Measurements from ENCODE around the gene AJM1. TPM values are rescaled to one million over a fixed set of nuclear protein-coding genes. Genes with fewer than 3 reads are reported as not detected.

AJM1 gene
- total and polyA plus RNA-seq, 2 donors (not counting 1 experiment from before 2014, with no cell fraction given): 0.19 to 1.7 TPM

DNA sequence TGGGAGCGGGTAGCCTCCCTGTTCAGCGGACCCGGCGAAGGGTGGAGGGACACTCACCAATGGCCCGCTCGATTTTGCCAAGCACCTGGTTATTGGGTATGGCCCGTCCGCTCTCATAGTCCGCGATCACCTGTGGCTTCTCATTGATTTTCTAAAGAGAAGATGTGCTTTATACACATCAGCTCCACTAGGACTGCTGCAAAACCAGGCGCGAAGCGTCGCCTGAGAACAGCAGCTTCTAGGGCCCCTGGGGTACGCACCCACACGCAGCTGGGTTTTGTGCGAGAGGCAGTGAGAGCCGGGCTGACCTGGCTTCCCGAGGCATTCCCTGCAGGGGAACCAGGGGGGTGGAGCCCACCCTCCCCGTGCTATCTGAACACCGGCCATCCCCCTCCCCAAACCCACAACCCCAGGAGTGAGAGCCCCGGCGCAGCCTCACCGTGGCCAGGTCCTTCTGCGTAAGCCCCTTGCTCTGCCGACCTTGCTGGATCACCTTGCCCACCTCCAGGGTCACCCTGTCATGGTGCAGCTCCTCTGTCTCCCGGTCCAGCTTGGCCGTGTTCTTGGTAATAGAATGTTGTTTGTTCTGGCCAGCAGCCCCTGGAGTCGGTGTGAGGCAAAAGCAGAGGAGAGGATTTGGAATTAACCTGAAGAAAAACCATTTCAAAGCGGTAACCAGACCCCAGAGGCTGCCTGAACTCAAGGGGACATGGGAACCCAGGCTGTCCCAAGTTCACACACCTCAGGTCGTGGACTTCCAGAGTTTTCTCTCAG lies 20.8 kb downstream of the AJM1 start:
- no peak overlapping the region for H3K4me2 ChIP-seq (ENCODE audit: extremely low read depth, insufficient read depth, low read length)
- no peak overlapping the region for H3K4me3 ChIP-seq (replicated peaks in 1 of 4; ENCODE audit: control extremely low read depth in 1 of 4, insufficient read depth in 1 of 4, low read depth in 3 of 4, low read length in 4 of 4)
- no peak overlapping the region for H3K9ac ChIP-seq (ENCODE audit: insufficient read depth, low read length)
- peaks cover 7% of the 10 kb centered on the region for H3K4me1 ChIP-seq (ENCODE audit: control insufficient read depth, extremely low read depth, insufficient read depth, low read length)
- no peaks in the 10 kb centered on the region for H4K20me1 ChIP-seq (ENCODE audit: control insufficient read depth, extremely low read depth, insufficient read depth, low read length)
- no peaks in the 10 kb centered on the region for H3K27me3 ChIP-seq (ENCODE audit: control insufficient read depth, insufficient read depth, low read length)
- peaks cover 18% of the 10 kb centered on the region for H3K79me2 ChIP-seq (ENCODE audit: control insufficient read depth, insufficient read depth, low read length)
- no peak for DNase-seq (ENCODE audit: low read depth in 2 of 2)
- TF ChIP-seq EZH2 (IDR thresholded peaks at IDR 0.05; ENCODE audit: low read length, missing control alignments): no peak
- TF ChIP-seq, protein P1, sequence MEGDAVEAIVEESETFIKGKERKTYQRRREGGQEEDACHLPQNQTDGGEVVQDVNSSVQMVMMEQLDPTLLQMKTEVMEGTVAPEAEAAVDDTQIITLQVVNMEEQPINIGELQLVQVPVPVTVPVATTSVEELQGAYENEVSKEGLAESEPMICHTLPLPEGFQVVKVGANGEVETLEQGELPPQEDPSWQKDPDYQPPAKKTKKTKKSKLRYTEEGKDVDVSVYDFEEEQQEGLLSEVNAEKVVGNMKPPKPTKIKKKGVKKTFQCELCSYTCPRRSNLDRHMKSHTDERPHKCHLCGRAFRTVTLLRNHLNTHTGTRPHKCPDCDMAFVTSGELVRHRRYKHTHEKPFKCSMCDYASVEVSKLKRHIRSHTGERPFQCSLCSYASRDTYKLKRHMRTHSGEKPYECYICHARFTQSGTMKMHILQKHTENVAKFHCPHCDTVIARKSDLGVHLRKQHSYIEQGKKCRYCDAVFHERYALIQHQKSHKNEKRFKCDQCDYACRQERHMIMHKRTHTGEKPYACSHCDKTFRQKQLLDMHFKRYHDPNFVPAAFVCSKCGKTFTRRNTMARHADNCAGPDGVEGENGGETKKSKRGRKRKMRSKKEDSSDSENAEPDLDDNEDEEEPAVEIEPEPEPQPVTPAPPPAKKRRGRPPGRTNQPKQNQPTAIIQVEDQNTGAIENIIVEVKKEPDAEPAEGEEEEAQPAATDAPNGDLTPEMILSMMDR (conservative IDR thresholded peaks at IDR 0.05 in 1 of 2, IDR thresholded peaks at IDR 0.05 in 1 of 2; ENCODE audit: low read depth in 1 of 2, low read length in 2 of 2): no peak
- no peaks in the 10 kb centered on the region for H3K9me3 ChIP-seq (ENCODE audit: control insufficient read depth, insufficient read depth, low read depth, low read length)
- H3K27ac ChIP-seq (ENCODE audit: insufficient read depth, low read length): no peak overlapping the region
- H3K36me3 ChIP-seq (ENCODE audit: control insufficient read depth, insufficient read depth, low read length): peaks cover 25% of the 10 kb centered on the region
- H2AFZ ChIP-seq (ENCODE audit: low read length): no peak overlapping the region

DNA sequence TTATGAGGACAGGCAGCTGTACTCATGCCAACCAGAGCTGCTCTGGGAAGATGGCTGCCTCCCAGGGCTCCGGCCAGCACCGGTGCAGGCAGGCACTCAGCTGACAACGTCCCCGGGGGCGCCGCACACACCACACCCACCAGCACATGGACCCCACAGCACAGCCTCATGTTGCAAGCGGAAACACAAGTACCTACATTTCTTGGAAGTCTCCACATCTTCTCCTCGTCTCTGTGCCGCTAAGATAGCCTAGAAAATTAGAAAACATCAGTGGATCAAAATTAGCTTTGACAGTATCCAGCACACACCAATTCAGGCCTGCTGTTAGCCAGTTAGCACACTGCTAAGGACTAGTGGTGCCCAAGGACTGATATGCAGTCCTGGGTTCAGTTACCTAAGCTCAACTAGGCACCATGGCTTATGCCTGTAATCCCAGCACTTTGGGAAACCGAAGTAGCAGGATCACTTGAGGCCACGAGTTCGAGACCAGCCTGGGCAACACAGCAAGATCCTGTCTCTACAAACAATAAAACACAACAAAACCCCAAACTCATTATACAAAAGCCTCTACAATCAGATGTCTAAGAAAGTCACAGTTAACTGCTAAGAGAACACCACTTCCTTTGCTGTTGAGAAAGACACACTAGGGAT lies 21.5 kb downstream of the AJM1 start:
- no peak overlapping the region for H3K4me3 ChIP-seq (replicated peaks in 1 of 4; ENCODE audit: control extremely low read depth in 1 of 4, insufficient read depth in 1 of 4, low read depth in 3 of 4, low read length in 4 of 4)
- H3K36me3 ChIP-seq (ENCODE audit: control insufficient read depth, insufficient read depth, low read length): peaks cover 23% of the 10 kb centered on the region
- no peak overlapping the region for H3K9ac ChIP-seq (ENCODE audit: insufficient read depth, low read length)
- H4K20me1 ChIP-seq (ENCODE audit: control insufficient read depth, extremely low read depth, insufficient read depth, low read length): no peaks in the 10 kb centered on the region
- H2AFZ ChIP-seq (ENCODE audit: low read length): no peak overlapping the region
- no peaks in the 10 kb centered on the region for H3K27me3 ChIP-seq (ENCODE audit: control insufficient read depth, insufficient read depth, low read length)
- peaks cover 7% of the 10 kb centered on the region for H3K4me1 ChIP-seq (ENCODE audit: control insufficient read depth, extremely low read depth, insufficient read depth, low read length)
- no peaks in the 10 kb centered on the region for H3K9me3 ChIP-seq (ENCODE audit: control insufficient read depth, insufficient read depth, low read depth, low read length)
- TF ChIP-seq, protein P1 (conservative IDR thresholded peaks at IDR 0.05 in 1 of 2, IDR thresholded peaks at IDR 0.05 in 1 of 2; ENCODE audit: low read depth in 1 of 2, low read length in 2 of 2): no peak
- no peak for TF ChIP-seq EZH2 (IDR thresholded peaks at IDR 0.05; ENCODE audit: low read length, missing control alignments)
- H3K4me2 ChIP-seq (ENCODE audit: extremely low read depth, insufficient read depth, low read length): no peak overlapping the region
- no peak overlapping the region for H3K27ac ChIP-seq (ENCODE audit: insufficient read depth, low read length)
- DNase-seq (ENCODE audit: low read depth in 2 of 2): no peak
- peaks cover 18% of the 10 kb centered on the region for H3K79me2 ChIP-seq (ENCODE audit: control insufficient read depth, insufficient read depth, low read length)

DNA sequence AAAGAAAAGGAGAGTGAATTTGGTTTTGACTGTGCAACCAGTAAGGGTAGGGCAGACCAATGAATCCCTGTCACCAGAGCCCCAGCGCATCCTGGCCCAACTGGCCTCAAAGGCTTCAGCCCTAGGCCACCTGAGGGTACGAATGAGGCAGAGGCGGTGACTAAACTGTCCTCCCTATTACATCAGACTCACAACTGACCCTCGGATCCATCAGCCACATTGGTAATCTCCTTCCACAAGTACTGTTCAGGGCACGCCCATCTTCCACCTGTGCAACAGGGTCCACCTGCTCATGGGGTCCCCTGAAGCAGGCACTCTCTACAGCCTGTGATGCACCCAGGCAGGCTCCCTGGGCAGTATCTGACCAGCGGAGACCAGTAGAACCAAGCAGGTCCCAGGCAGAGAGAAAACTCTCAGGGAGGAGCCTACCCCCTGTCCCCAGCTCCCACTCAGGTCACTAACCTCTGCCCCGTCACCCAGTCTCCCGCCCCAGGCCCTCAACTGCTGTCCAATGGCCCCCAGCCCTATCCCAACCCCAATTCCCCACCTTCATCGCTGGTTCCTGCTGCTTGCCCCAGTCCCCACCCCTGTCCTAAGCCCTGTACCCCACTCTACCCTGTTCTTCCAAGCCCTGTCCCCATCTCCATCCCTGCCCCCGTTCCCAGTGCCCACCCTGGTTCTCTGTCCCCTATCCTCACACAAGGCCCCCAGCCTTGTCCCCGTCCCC lies 22.9 kb downstream of the AJM1 start:
- TF ChIP-seq EZH2 (IDR thresholded peaks at IDR 0.05; ENCODE audit: low read length, missing control alignments): no peak
- TF ChIP-seq, protein P1 (conservative IDR thresholded peaks at IDR 0.05 in 1 of 2, IDR thresholded peaks at IDR 0.05 in 1 of 2; ENCODE audit: low read depth in 1 of 2, low read length in 2 of 2): no peak
- Histone ChIP-seq H2AFZ (ENCODE audit: low read length) (no peak overlapping the region), H3K27ac (ENCODE audit: insufficient read depth, low read length) (no peak overlapping the region)

More for the DNA sequence above, 22.9 kb downstream of the AJM1 start:
- H3K27me3 ChIP-seq (ENCODE audit: control insufficient read depth, insufficient read depth, low read length): no peaks in the 10 kb centered on the region
- H3K4me2 ChIP-seq (ENCODE audit: extremely low read depth, insufficient read depth, low read length): peak overlapping the region; percentile 85
- no peaks in the 10 kb centered on the region for H3K9me3 ChIP-seq (ENCODE audit: control insufficient read depth, insufficient read depth, low read depth, low read length)
- DNase-seq (ENCODE audit: low read depth in 2 of 2): no peak
- H4K20me1 ChIP-seq (ENCODE audit: control insufficient read depth, extremely low read depth, insufficient read depth, low read length): no peaks in the 10 kb centered on the region
- peak overlapping the region; percentile 40 to 81 (median 74) for H3K4me3 ChIP-seq (replicated peaks in 1 of 4; ENCODE audit: control extremely low read depth in 1 of 4, insufficient read depth in 1 of 4, low read depth in 3 of 4, low read length in 4 of 4)
- peak overlapping the region; percentile 87 for H3K9ac ChIP-seq (ENCODE audit: insufficient read depth, low read length)
- H3K79me2 ChIP-seq (ENCODE audit: control insufficient read depth, insufficient read depth, low read length): peaks cover 18% of the 10 kb centered on the region
- H3K36me3 ChIP-seq (ENCODE audit: control insufficient read depth, insufficient read depth, low read length): peaks cover 21% of the 10 kb centered on the region
- H3K4me1 ChIP-seq (ENCODE audit: control insufficient read depth, extremely low read depth, insufficient read depth, low read length): peaks cover 4% of the 10 kb centered on the region
